Measurements from ENCODE around the gene RAB11A. TPM values are rescaled to one million over a fixed set of nuclear protein-coding genes. Genes with fewer than 3 reads are reported as not detected.

RAB11A gene
- total and polyA plus RNA-seq, 2 experiments from 2014 or later, result 248 to 306 TPM

DNA sequence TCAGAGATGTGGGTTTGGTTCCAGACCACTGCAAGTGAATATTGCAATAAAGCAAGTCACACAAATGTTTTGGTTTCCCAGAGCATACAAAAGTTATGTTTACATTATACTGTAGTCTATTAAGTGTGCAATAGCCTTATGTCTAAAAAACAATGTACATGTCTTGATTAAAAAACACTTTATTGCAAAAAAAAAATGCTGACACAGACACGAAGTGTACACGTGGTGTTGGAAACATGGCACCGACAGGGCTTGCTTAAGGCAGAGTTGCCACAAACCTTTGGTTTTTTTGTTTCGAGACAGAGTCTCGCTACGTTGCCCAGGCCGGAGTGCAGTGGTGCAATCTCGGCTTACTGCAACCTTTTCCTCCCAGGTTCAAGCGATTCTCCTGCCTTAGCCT lies 50.1 kb downstream of the RAB11A start:
- no peak for DNase-seq (ENCODE audit: low spot score)
- H3K9me3 ChIP-seq (ENCODE audit: low read depth), result no peaks in the 10 kb centered on the region
- H3K79me2 ChIP-seq, result no peaks in the 10 kb centered on the region
- no peak overlapping the region for H3K4me3 ChIP-seq
- H3K4me2 ChIP-seq, result no peak overlapping the region
- no peaks in the 10 kb centered on the region for H3K36me3 ChIP-seq (replicated peaks; ENCODE audit: insufficient read depth, low read depth)
- H3K4me1 ChIP-seq (ENCODE audit: insufficient read depth), result no peaks in the 10 kb centered on the region
- no peak overlapping the region for H2AFZ ChIP-seq
- H3K27ac ChIP-seq, result no peak overlapping the region
- 98% methylated on average over 9 of the region's 9 CpGs for WGBS (ENCODE audit: low lambda C conversion rate, missing lambda C conversion rate)
- H3K27me3 ChIP-seq, result no peaks in the 10 kb centered on the region
- TF ChIP-seq EZH2 (IDR thresholded peaks at IDR 0.05; ENCODE audit: borderline replicate concordance) (no peak), EZH2phosphoT487 (IDR thresholded peaks at IDR 0.05; ENCODE audit: low read depth, severe bottlenecking, unreplicated experiment) (no peak)
- TF ChIP-seq, protein P1, sequence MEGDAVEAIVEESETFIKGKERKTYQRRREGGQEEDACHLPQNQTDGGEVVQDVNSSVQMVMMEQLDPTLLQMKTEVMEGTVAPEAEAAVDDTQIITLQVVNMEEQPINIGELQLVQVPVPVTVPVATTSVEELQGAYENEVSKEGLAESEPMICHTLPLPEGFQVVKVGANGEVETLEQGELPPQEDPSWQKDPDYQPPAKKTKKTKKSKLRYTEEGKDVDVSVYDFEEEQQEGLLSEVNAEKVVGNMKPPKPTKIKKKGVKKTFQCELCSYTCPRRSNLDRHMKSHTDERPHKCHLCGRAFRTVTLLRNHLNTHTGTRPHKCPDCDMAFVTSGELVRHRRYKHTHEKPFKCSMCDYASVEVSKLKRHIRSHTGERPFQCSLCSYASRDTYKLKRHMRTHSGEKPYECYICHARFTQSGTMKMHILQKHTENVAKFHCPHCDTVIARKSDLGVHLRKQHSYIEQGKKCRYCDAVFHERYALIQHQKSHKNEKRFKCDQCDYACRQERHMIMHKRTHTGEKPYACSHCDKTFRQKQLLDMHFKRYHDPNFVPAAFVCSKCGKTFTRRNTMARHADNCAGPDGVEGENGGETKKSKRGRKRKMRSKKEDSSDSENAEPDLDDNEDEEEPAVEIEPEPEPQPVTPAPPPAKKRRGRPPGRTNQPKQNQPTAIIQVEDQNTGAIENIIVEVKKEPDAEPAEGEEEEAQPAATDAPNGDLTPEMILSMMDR (IDR thresholded peaks at IDR 0.05; ENCODE audit: poor library complexity), result no peak
- H3K9me2 ChIP-seq (replicated peaks; ENCODE audit: insufficient read depth), result no peaks in the 10 kb centered on the region
- H4K20me1 ChIP-seq (ENCODE audit: insufficient read depth, poor library complexity, severe bottlenecking), result no peaks in the 10 kb centered on the region

- Histone ChIP-seq H3K9me2 (replicated peaks; ENCODE audit: insufficient read depth) (no peaks in the 10 kb centered on the region), H2AFZ (no peak overlapping the region), H4K20me1 (ENCODE audit: insufficient read depth, poor library complexity, severe bottlenecking) (no peaks in the 10 kb centered on the region), H3K36me3 (replicated peaks; ENCODE audit: insufficient read depth, low read depth) (no peaks in the 10 kb centered on the region), H3K27ac (no peak overlapping the region), H3K4me2 (no peak overlapping the region), H3K4me3 (no peak overlapping the region), H3K4me1 (ENCODE audit: insufficient read depth) (no peaks in the 10 kb centered on the region), H3K79me2 (no peaks in the 10 kb centered on the region), H3K27me3 (no peaks in the 10 kb centered on the region), H3K9me3 (ENCODE audit: low read depth) (no peaks in the 10 kb centered on the region)
- TF ChIP-seq EZH2phosphoT487 (IDR thresholded peaks at IDR 0.05; ENCODE audit: low read depth, severe bottlenecking, unreplicated experiment), result no peak
- TF ChIP-seq, protein P1 (IDR thresholded peaks at IDR 0.05; ENCODE audit: poor library complexity), result no peak
- TF ChIP-seq EZH2 (IDR thresholded peaks at IDR 0.05; ENCODE audit: borderline replicate concordance), result no peak
- no peak for DNase-seq (ENCODE audit: low spot score)
- 94% methylated on average over 1 of the region's 1 CpG for WGBS (ENCODE audit: low lambda C conversion rate, missing lambda C conversion rate)
Observed at GRCh38 chr15:65920121-65920520, 50.8 kb downstream of the RAB11A start.

GRCh38 chr15:65920825-65921309 lies 51.6 kb downstream of the RAB11A start:
- H3K4me3 ChIP-seq, result no peak overlapping the region
- H3K4me1 ChIP-seq (ENCODE audit: insufficient read depth), result no peaks in the 10 kb centered on the region
- H4K20me1 ChIP-seq (ENCODE audit: insufficient read depth, poor library complexity, severe bottlenecking), result no peaks in the 10 kb centered on the region
- no peak overlapping the region for H3K4me2 ChIP-seq
- H3K79me2 ChIP-seq, result no peaks in the 10 kb centered on the region
- no peak overlapping the region for H3K27ac ChIP-seq
- H3K9me2 ChIP-seq (replicated peaks; ENCODE audit: insufficient read depth), result no peaks in the 10 kb centered on the region
- TF ChIP-seq EZH2phosphoT487 (IDR thresholded peaks at IDR 0.05; ENCODE audit: low read depth, severe bottlenecking, unreplicated experiment), result no peak
- TF ChIP-seq, protein P1 (IDR thresholded peaks at IDR 0.05; ENCODE audit: poor library complexity), result no peak
- no peak for TF ChIP-seq EZH2 (IDR thresholded peaks at IDR 0.05; ENCODE audit: borderline replicate concordance)
- no peaks in the 10 kb centered on the region for H3K9me3 ChIP-seq (ENCODE audit: low read depth)
- no peaks in the 10 kb centered on the region for H3K27me3 ChIP-seq
- no peak overlapping the region for H2AFZ ChIP-seq
- no peak for DNase-seq (ENCODE audit: low spot score)
- H3K36me3 ChIP-seq (replicated peaks; ENCODE audit: insufficient read depth, low read depth), result no peaks in the 10 kb centered on the region
- 81% methylated on average over 4 of the region's 4 CpGs for WGBS (ENCODE audit: low lambda C conversion rate, missing lambda C conversion rate)

DNA sequence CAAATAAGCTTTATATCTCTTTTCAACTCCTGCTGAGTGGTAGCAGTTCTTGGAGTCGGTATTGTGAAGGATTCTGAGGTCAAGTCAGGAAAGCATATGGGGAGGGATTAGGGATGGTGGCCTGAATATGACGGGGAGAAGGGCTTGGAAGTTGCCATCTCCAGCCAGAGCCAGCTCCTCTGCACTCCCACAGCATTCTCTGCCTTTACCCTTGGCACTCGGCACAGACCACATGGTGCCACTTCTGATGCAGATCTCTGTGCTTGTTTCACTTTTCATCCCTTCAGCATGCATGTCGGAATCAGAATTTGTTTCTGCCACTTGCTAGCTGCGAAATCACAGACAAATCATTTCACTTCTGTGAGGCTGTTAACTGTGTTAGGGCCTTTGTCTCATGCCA lies 52.5 kb downstream of the RAB11A start:
- no peaks in the 10 kb centered on the region for H3K9me3 ChIP-seq (ENCODE audit: low read depth)
- no peaks in the 10 kb centered on the region for H3K27me3 ChIP-seq
- H3K4me3 ChIP-seq, result no peak overlapping the region
- H4K20me1 ChIP-seq (ENCODE audit: insufficient read depth, poor library complexity, severe bottlenecking), result no peaks in the 10 kb centered on the region
- H3K9me2 ChIP-seq (replicated peaks; ENCODE audit: insufficient read depth), result no peaks in the 10 kb centered on the region
- WGBS (ENCODE audit: low lambda C conversion rate, missing lambda C conversion rate), result 87% methylated on average over 5 of the region's 5 CpGs
- TF ChIP-seq, protein P1 (IDR thresholded peaks at IDR 0.05; ENCODE audit: poor library complexity), result no peak
- TF ChIP-seq EZH2phosphoT487 (IDR thresholded peaks at IDR 0.05; ENCODE audit: low read depth, severe bottlenecking, unreplicated experiment) (no peak), EZH2 (IDR thresholded peaks at IDR 0.05; ENCODE audit: borderline replicate concordance) (no peak)
- no peak overlapping the region for H3K4me2 ChIP-seq
- no peaks in the 10 kb centered on the region for H3K36me3 ChIP-seq (replicated peaks; ENCODE audit: insufficient read depth, low read depth)
- no peaks in the 10 kb centered on the region for H3K79me2 ChIP-seq
- H3K4me1 ChIP-seq (ENCODE audit: insufficient read depth), result no peaks in the 10 kb centered on the region
- no peak overlapping the region for H2AFZ ChIP-seq
- no peak overlapping the region for H3K27ac ChIP-seq
- DNase-seq (ENCODE audit: low spot score), result no peak

Data from hepatocyte (in vitro differentiated cells).